Lower lobe of right lung (tissue), 2 donors: ENCODE results near the gene MKKS. TPM values are rescaled to one million over a fixed set of nuclear protein-coding genes. Genes with fewer than 3 reads are reported as not detected.

ENCODE experiments used
- ATAC-seq, 2 donors: fragments of 200-7000 bp; cut with Tn5 transposase; one replicate each; pipeline ENCODE4 v1.9.1; 2020 to 2022; ENCODE audit warnings: mild to moderate bottlenecking in 2 of 2, moderate library complexity in 2 of 2
- DNase-seq: peaks from one replicate; pipeline ENCODE4 v3.0.0-alpha.2; 2020
- H3K27ac ChIP-seq: fragments of 200-600 bp; one replicate; pipeline ENCODE4 v1.8.0; 2022
- H3K27me3 ChIP-seq: fragments of 200-600 bp; one replicate; pipeline ENCODE4 v1.8.0; 2022; ENCODE audit warnings: low read depth
- H3K36me3 ChIP-seq: fragments of 200-600 bp; one replicate; pipeline ENCODE4 v1.8.0; 2022; ENCODE audit warnings: mild to moderate bottlenecking
- H3K4me1 ChIP-seq: fragments of 200-600 bp; one replicate; pipeline ENCODE4 v1.8.0; 2022
- H3K4me3 ChIP-seq: fragments of 200-600 bp; one replicate; pipeline ENCODE4 v1.8.0; 2022; ENCODE audit warnings: mild to moderate bottlenecking
- H3K9me3 ChIP-seq: fragments of 200-600 bp; one replicate; pipeline ENCODE4 v1.8.0; 2022
- CTCF ChIP-seq: fragments of 200-600 bp; IDR thresholded peaks from one replicate; pipeline ENCODE4 v1.8.0; 2022; ENCODE audit warnings: antibody characterized with exemption, mild to moderate bottlenecking
- intact Hi-C: fragments of 100-400 bp; cut with DNase I; formaldehyde crosslinking; loops from one replicate; pipeline ENCODE4 v1.11.0; 2022
- total RNA-seq: library from RNA; stranded (reverse); fragmentation: NEBNext Ultra II Directional; extraction: Animal tissue kit (Norgen Biotek cat#: 25700); gene quantifications from one replicate; pipeline ENCODE4 v1.2.1, GENCODE V29; 2021
- donor health status: DM: no; HTN: yes; CAD: no; lungs with severe emphysema.

The MKKS gene
- total RNA-seq, 1 donor from 2014 or later = 16.8 TPM

GRCh38 chr20:10476319-10476724, 42.3 kb upstream of the MKKS start:
- Histone ChIP-seq H3K36me3 (no peaks in the 10 kb centered on the region), H3K9me3 (no peaks in the 10 kb centered on the region), H3K27ac (no peak overlapping the region), H3K4me3 (no peak overlapping the region), H3K4me1 (peaks cover 18% of the 10 kb centered on the region), H3K27me3 (no peaks in the 10 kb centered on the region)
- ATAC-seq = peak; percentile 60 to 61
- no peak for DNase-seq
- intact Hi-C loops = no loop called here
- TF ChIP-seq CTCF = no peak

GRCh38 chr20:10475225-10475624, 41.2 kb upstream of the MKKS start:
- no peaks in the 10 kb centered on the region for H3K36me3 ChIP-seq
- H3K4me1 ChIP-seq = peaks cover 21% of the 10 kb centered on the region
- intact Hi-C loops = no loop called here
- H3K9me3 ChIP-seq = no peaks in the 10 kb centered on the region
- no peaks in the 10 kb centered on the region for H3K27me3 ChIP-seq
- TF ChIP-seq CTCF = no peak
- DNase-seq (no peak), ATAC-seq (peak; percentile 54 to 65)
- no peak overlapping the region for H3K4me3 ChIP-seq
- no peak overlapping the region for H3K27ac ChIP-seq

GRCh38 chr20:10474606-10475184, 40.7 kb upstream of the MKKS start:
- intact Hi-C loops = no loop called here
- H3K36me3 ChIP-seq = no peaks in the 10 kb centered on the region
- H3K27me3 ChIP-seq = no peaks in the 10 kb centered on the region
- DNase-seq (peak; percentile 59), ATAC-seq (peak; percentile 6 to 44)
- no peak overlapping the region for H3K27ac ChIP-seq
- H3K4me1 ChIP-seq = peaks cover 26% of the 10 kb centered on the region
- TF ChIP-seq CTCF = no peak
- no peaks in the 10 kb centered on the region for H3K9me3 ChIP-seq
- no peak overlapping the region for H3K4me3 ChIP-seq

- peaks cover 37% of the 10 kb centered on the region for H3K4me1 ChIP-seq
- DNase-seq (no peak), ATAC-seq (no peak)
- TF ChIP-seq CTCF = no peak
- intact Hi-C loops = no loop called here
- no peaks in the 10 kb centered on the region for H3K36me3 ChIP-seq
- no peaks in the 10 kb centered on the region for H3K9me3 ChIP-seq
- H3K27ac ChIP-seq = no peak overlapping the region
- H3K4me3 ChIP-seq = no peak overlapping the region
- H3K27me3 ChIP-seq = no peaks in the 10 kb centered on the region
Observed at GRCh38 chr20:10472871-10473270, 38.8 kb upstream of the MKKS start.

- peaks cover 31% of the 10 kb centered on the region for H3K4me1 ChIP-seq
- ATAC-seq (no peak), DNase-seq (no peak)
- no peak for TF ChIP-seq CTCF
- intact Hi-C loops = no loop called here
- H3K4me3 ChIP-seq = no peak overlapping the region
- no peaks in the 10 kb centered on the region for H3K9me3 ChIP-seq
- no peaks in the 10 kb centered on the region for H3K36me3 ChIP-seq
- no peak overlapping the region for H3K27ac ChIP-seq
- H3K27me3 ChIP-seq = no peaks in the 10 kb centered on the region
Observed at GRCh38 chr20:10470276-10470675, 36.3 kb upstream of the MKKS start.
